ENCODE results near the gene DOP1A. TPM values are rescaled to one million over a fixed set of nuclear protein-coding genes. Genes with fewer than 3 reads are reported as not detected.

The DOP1A gene
- total RNA-seq, 1 experiment from 2014 or later, result 17.0 TPM

DNA sequence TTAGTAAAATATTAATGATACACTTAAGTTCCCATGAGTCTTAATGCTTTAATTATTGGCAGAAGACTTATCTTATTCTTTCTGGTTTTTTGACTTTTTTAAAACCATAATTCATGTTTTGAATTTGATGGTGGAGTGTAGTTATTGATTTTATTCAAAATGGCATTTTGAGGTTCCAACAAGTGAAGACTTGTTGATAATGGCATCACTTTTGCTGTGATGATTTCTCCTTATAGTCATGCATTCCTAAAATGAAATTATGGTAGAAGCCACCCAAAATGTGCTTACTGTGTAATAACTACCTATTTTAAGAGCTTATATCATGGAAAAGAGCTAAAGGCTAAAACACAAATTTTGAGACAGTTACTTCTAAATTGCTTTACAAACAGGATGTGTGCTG is 2.2 kb downstream of the DOP1A start:
- no peaks in the 10 kb centered on the region for H3K9me3 ChIP-seq (ENCODE audit: control insufficient read depth, low read depth, low read length)
- H4K91ac ChIP-seq (ENCODE audit: insufficient read length, low read depth, low read length), result no peak overlapping the region
- no peak overlapping the region for H4K5ac ChIP-seq (ENCODE audit: insufficient read length, low read depth, low read length)
- H3K36me3 Mint-ChIP-seq (ENCODE audit: insufficient read depth in 1 of 3, low read depth in 3 of 3), result no peaks in the 10 kb centered on the region; a peak in 1 of 7 replicates
- H2AFZ ChIP-seq (ENCODE audit: low read length), result no peak overlapping the region
- H3K27me3 Mint-ChIP-seq (ENCODE audit: low read depth), result no peaks in the 10 kb centered on the region
- H3T11ph ChIP-seq (ENCODE audit: low read length), result no peak overlapping the region
- H3K23me2 ChIP-seq (ENCODE audit: insufficient read length, low read depth, low read length, poor library complexity, severe bottlenecking), result peaks cover 5% of the 10 kb centered on the region
- no peak overlapping the region for H2BK12ac ChIP-seq (ENCODE audit: insufficient read length, low read depth, low read length)
- H3K4me1 Mint-ChIP-seq, result peaks cover 44 to 48% of the 10 kb centered on the region in 2 experiments
- DNase-seq, result no peak
- no peaks in the 10 kb centered on the region for H3K79me1 ChIP-seq (ENCODE audit: insufficient read depth, low read depth, low read length, poor library complexity, severe bottlenecking)
- H4K20me1 ChIP-seq (ENCODE audit: control insufficient read depth, insufficient read depth, insufficient read length), result no peaks in the 10 kb centered on the region
- H3K4me2 ChIP-seq (ENCODE audit: insufficient read depth, insufficient read length, low read length), result no peak overlapping the region
- no peak overlapping the region for H3K9ac ChIP-seq (ENCODE audit: extremely low read depth, insufficient read length, low read length)
- H3K18ac ChIP-seq (ENCODE audit: insufficient read length, low read depth, low read length), result no peak overlapping the region
- no peak overlapping the region for H3K4ac ChIP-seq (ENCODE audit: low read depth, low read length)
- H3K4me3 Mint-ChIP-seq, result no peak overlapping the region; a peak in 1 of 5 replicates
- TF ChIP-seq, protein P1, sequence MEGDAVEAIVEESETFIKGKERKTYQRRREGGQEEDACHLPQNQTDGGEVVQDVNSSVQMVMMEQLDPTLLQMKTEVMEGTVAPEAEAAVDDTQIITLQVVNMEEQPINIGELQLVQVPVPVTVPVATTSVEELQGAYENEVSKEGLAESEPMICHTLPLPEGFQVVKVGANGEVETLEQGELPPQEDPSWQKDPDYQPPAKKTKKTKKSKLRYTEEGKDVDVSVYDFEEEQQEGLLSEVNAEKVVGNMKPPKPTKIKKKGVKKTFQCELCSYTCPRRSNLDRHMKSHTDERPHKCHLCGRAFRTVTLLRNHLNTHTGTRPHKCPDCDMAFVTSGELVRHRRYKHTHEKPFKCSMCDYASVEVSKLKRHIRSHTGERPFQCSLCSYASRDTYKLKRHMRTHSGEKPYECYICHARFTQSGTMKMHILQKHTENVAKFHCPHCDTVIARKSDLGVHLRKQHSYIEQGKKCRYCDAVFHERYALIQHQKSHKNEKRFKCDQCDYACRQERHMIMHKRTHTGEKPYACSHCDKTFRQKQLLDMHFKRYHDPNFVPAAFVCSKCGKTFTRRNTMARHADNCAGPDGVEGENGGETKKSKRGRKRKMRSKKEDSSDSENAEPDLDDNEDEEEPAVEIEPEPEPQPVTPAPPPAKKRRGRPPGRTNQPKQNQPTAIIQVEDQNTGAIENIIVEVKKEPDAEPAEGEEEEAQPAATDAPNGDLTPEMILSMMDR (conservative IDR thresholded peaks at IDR 0.05), result no peak
- no peaks in the 10 kb centered on the region for H3K27me3 ChIP-seq (ENCODE audit: insufficient read depth, low read length)
- H3K14ac ChIP-seq (ENCODE audit: insufficient read depth, low read length), result no peak overlapping the region
- no peak overlapping the region for H3K23ac ChIP-seq (ENCODE audit: insufficient read length, low read depth, low read length)
- H3K4me1 ChIP-seq (ENCODE audit: insufficient read depth, low read length), result no peaks in the 10 kb centered on the region
- no peak overlapping the region for H2BK15ac ChIP-seq (ENCODE audit: low read depth, low read length)
- H2BK5ac ChIP-seq (ENCODE audit: insufficient read length, low read length), result no peak overlapping the region
- no peak overlapping the region for H2BK20ac ChIP-seq (ENCODE audit: low read depth, low read length, poor library complexity, severe bottlenecking)
- H2AK5ac ChIP-seq (ENCODE audit: insufficient read length, low read length), result no peak overlapping the region
- H3K79me2 ChIP-seq (ENCODE audit: insufficient read depth, low read length), result peaks cover 3% of the 10 kb centered on the region; the same call in 1 of the 2 replicates
- no peak overlapping the region for H2BK120ac ChIP-seq (ENCODE audit: low read depth, low read length, poor library complexity, severe bottlenecking)
- H3K27ac Mint-ChIP-seq, result peak overlapping the region in 2 of 3 experiments; percentile 62 to 73; a peak in 3 of 7 replicates
- no peak overlapping the region for H3K56ac ChIP-seq (ENCODE audit: insufficient read length, low read depth, low read length)
- H3K9me3 Mint-ChIP-seq, result no peaks in the 10 kb centered on the region
- no peak overlapping the region for H3K27ac ChIP-seq (ENCODE audit: insufficient read length, low read depth, low read length)
- H4K8ac ChIP-seq (replicated peaks; ENCODE audit: insufficient read length, low read depth, low read length), result no peak overlapping the region

All from H9 (cell line).